Measurements from ENCODE around the gene SPAG9.
"Not testable (repeated sequence)": the region's sequence is repeated elsewhere in the genome, so short reads cannot be mapped to it uniquely, and the experiment has no call there.

The SPAG9 gene

DNA sequence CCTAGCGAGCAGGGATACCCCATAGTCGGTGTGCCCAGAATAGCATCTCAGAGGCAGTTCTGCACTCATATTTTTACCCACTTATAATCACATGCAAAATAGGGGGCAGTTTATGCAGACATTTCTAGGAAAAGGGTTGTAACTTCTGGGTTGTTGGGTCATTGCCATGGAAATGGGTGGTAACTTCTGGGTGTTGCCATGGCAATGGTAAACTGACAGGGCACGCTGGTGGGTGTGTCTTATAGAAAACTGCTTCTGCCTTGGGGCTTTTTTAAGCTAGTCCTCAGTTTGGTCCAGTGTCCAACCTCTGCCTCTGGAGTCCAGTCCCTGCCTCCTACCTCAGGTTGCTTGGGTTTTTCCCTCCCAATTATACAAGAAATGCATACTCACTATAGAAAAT is 7.4 kb upstream of the SPAG9 start:
- no peak for DNase-seq

DNA sequence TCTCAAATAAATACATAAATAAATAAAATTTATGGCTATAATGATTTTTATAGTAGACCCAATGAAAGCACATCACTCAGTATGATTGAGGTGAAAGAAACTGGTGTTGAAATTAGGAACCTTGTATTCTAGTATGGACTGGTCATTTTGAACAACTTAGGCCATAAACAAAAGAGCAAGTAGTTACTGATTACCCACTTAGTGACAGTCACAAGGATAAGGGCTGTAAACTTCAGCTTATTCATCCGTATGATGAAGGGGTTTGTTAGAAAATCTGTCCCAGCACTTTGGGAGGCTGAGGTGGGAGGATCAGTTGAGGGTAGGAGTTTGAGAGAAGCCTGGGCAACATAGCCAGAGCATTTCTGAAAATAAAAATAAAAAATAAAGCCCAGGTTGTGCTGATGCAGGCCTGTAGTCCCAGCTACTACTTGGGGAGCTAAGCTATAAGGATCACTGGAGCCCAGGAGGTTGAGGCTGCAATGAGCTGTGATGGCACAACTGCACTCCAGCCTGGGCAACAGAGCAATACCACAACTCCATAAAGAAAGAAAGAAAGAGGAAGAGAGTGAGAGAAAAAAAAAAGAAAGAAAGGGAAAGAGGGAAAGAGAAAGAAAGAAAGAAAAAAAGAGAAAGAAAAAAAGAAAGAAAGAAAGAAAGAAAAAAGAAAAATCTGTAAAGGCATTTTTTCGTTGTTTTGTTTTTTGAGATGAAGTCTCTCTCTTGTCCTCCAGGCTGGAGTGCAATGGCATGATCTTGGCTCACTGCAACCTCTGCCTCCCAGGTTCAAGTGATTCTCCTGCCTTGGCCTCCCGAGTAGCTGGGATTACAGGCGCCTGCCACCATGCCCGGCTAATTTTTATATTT is 4.2 kb upstream of the SPAG9 start:
- no peak for DNase-seq

DNA sequence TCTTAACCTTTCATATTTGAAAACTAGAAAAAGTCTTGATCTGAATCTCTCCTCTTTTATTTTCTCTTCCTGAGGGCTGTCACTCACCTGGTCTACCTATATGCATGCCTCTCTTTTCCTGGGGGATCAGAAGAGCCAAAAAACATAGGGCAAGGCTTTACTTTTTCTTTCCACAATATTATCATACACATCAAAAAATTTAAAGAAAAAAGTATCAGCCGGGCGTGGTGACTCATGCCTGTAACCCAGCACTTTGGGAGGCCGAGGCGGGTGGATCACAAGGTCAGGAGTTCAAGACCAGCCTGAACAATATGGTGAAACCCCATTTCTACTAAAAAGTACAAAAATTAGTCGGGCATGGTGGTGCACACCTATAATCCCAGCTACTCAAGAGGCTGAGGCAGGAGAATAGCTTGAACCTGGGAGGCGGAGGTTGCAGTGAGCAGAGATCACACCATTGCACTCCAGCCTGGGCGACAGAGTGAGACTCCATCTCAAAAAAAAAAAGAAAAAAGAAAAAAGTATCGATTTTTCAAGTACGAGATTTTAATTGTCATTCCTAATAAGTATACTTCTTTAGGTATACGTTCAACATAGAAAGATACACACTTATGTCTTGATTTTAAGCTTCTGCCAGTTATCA is 1.9 kb upstream of the SPAG9 start:
- DNase-seq = not testable (repeated sequence)

DNA sequence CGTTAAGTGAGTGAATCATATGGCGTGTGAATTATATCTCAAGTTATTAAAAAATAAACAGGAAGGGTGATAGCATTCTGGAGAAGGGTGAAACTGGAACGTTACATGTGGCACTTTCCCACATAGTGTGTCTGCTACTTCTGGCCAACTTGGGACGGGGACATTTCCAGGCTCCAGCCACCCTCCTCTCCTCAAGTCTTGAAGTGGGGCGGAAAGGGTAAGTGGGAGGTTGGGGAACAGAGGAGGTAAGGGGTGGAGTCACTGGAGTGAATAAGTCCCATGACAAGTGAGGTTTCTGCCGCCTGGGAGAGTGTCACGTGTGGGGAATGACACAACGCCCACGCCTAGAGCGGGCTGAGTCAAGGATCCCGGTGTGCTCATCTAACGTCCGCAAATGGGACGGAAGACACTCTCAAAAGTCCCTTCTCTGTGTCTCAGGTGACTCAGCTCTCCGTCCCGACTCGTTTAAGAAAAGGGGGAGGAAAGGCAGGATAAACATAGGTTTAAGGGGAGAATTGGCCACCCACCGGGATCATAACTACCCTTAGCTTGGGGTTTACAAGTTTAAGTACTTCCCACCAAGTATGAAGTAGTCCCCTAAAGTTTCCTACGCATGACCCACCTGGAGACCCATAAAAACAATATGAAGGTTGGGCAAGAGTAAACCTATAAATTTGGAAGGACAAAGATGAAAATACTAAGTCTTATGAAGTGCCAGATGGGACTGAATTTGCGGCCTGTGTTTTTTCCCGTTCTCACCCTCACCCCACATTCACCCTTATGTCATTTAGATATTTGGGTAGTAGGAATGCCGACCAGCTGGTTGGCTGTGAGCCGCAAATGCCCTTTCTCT is 1.2 kb upstream of the SPAG9 start:
- peak; percentile 16 for DNase-seq

DNA sequence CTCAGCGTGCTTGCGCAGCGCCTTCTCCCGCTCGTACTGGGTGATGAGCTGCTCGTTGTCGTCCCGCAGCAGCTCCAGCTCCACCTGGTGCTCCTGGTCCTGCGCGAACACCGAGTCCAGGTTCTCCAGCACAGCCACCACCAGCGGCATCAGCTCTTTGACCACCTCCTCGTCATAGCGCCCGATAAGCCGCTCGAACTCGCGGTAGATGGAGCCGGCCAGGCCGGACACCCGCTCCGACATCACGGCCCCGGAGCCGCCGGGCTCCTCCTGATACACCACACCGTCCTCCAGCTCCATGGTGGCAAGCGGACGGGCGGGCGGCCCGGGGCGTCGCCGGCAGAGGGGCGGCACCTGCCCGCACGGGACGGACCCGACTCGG is 320 bp downstream of the SPAG9 start:
- DNase-seq = peak; percentile 41

DNA sequence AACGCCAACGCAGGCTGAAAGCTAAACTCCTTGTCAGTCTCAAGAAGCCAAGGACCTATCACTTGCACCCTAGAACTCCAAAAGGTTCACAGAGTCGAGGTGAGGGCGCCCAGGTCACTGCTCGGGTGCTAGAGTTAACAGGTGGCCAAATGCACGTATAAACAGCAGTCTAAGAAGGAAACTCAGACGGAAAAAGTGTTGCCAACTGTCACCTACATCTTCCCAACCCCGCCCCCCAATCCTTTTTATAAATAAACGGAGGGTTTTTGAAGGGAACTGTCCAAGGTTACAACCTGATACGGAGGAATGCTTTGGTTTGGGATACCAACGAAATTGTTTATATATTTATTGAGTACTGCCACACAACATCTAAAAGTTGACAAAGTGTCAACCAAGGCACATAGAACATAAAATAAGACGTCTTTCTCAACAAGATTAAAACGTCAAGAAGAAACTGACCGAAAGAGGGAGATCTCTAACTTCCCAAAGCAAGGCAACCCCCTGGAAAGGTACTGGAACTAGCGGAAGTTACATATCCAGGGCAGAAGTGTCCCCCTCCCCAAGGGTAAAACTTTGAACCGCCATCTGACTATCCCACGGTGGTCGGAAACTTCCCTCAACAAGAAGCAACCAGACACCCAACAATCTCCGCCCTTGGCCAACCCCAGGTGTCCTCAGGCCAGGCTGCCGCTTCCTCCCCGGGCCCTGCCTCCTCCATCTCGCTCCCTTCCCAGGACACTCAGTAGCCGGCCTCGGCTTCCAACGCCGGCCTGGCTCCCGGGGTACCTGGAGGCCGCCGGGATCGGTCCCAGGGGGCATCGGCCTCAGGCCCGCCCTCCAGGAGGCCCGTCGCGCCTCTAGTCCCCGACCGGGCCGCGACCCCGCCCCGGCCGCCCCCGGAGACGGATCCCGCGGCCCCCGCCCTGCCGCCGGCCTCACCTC is 982 bp downstream of the SPAG9 start:
- no peak for DNase-seq

DNA sequence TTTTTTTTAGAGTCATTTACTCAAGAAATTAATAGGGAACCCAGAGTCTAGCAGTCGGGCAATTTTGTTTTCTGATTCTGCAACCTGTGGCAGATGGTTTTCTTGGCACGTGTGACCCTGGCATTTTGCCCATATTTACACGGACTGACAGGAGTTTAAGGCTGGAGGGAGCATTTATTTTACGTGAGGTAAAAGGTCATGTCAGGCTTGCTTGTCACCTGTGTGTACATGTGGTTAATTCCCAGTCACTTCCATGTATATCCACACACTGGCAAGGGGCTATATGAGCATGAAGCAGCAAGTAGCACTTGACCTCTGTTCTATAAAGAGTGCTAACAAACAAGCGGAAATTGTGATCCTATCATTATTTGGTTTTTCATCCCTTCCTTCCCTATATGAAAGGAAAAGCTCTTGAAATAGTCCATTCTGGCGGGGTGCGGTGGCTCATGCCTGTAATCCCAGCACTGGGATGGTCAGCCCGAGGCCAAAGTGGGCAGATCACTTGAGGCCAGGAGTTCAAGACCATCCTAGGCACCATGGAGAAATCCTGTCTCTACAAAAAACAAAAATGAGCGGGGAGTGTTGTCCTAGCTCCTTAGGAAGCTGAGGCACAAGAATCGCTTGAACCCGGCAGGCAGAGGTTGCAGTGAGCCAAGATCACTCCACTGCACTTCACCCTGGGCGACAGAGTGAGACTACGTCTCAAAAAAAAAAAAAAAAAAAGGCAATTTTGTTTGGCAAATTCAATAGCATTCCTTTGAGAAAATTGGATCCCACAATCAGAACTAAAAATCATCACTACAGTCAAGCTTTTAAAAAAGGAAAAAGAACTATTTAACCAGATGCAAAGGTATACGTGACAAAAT is 2.1 kb downstream of the SPAG9 start:
- no peak for DNase-seq

DNA sequence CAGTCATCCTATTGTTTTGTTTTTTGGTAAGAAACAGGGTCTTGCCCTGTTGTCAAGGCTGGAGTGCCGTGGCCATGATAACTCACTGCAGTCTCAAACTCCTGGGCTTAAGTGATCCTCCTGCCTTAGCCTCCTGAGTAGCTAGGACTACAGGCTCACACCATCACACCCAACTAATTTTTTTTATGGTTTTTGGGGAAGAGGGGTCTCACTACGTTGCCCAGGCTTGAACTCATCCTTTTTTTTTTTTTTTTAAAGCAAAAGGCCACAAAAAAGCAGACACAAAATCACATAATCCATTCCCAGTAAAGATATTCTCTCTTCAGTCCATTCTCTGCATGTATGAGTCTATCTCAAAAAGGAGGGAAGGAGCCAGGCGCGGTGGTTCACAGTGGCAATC is 5.5 kb downstream of the SPAG9 start:
- DNase-seq = no peak

DNA sequence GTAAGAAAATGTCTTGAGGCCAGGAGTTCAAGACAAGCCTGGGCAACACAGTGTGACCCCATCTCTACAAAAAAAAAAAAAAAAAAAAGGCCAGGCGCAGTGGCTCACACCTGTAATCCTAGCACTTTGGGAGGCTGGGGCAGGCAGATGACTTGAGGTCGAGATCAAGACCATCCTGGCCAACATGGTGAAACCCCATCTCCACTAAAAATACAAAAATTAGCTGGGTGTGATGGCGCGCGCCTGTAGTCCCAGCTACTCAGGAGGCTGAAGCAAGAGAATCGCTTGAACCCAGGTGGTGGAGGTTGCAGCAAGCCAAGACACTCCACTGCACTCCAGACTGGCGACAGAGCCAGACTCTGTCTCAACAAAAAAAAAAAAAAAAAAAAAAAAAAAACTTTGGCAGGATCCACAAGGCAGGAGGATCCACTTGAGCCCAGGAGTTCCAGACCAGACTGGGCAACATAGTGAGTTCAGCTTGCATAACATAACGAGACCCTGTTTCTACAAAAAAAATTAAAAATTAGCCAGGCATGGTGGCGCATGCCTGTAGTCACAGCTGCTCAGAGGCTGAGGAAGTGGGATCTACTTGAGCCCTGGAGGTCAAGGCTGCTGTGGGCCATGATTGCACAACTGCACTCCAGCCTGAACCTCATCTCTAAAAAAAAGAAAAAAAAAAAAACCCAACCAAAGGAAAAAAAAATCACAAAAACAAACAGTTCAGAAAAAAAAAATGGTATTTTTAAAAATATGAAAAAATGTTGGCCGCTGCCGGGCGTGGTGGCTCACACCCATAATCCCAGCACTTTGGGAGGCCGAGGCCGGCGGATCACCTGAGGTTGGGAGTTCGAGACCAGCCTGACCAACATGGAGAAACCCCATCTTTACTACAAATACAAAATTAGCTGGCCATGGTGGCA is 8.1 kb downstream of the SPAG9 start:
- not testable (repeated sequence) for DNase-seq

DNA sequence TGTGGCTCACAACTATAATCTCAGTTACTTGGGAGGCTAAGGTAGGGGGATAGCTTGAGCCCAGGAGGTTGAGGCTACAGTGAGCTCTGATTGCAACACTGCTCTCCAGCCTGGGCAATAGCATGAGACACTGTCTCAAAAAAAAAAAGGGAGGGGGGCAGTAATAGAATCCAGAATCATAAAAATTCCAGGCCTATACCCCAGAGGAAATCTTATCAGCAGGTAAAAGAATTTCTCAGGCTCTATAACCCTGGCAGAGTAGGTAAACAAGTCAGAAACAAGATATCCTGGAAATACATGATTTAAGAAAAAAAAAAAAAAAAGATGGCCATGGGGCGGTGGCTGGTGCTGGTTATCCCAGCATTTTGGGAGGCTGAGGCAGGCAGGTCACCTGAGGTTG is 12.9 kb downstream of the SPAG9 start:
- no peak for DNase-seq

DNA sequence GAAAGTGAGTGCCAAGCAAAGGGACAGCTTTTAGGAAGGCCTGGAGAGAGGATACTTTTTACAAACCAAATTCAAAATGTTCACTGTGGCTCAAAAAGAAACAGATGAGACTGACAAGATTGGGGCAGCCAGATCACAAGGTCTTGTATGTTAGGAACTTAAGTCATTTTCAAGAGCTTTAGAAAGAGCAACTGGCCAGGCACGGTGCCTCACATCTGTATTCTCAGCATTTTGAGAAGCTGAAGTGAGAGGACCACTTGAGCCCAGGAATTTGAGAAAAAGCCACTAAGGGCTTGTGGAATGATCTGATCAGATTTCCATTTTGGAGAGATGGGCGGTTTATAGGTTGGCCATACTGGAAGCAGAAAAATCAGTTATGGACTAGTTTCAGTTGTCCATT is 17.2 kb downstream of the SPAG9 start:
- DNase-seq = no peak

DNA sequence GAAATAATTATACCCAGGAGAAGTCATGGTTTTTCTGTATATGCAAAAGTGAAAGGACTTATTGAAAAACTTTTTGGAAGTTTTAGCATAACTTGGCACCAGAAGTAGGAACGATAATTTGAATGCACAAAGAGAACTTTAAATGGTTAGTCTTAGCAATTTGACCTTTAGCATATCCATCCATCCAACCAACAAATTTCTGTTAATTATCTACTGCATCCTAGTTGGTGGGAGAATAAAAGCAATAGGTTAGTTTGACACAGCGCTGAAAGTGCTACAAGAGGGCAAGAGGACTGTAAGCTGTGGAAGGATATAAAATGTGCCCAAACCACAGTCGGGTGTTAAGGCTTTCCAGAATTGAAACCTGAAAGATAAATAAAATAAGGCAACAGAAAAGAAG is 17.6 kb downstream of the SPAG9 start:
- DNase-seq = no peak

DNA sequence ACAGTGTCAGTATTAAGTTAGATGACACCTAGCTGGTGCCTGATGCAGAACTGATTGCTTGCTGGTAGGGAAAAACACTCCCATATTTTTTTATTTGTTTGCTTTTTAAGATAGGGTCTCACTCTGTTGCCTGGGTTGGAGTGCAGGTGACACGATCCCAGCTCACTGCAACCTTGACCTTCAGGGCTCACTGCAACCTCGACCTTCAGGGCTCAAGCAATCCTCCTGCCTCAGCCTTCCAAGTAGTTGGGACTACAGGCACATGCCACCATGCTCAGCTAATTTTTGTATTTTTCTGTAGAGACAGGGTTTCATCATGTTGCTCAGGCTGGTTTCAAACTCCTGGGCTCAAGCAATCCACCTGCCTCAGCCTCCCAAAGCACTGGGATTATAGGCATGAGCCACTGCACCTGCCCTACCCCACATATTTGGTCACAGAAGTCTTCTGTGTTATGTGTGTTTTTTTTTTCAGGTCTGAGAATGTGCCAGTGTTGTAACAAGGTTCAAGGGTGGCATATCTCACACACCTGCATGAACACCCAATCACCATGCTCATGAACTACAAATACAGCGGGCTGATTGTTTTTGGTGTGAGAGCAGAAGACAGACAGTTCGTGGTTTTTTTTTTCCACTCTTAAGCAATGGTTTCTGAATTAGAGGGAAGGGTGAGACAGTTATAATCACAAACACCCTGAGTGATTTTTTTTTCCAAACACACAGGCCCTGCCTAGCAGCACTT is 22.8 kb downstream of the SPAG9 start:
- DNase-seq = no peak

DNA sequence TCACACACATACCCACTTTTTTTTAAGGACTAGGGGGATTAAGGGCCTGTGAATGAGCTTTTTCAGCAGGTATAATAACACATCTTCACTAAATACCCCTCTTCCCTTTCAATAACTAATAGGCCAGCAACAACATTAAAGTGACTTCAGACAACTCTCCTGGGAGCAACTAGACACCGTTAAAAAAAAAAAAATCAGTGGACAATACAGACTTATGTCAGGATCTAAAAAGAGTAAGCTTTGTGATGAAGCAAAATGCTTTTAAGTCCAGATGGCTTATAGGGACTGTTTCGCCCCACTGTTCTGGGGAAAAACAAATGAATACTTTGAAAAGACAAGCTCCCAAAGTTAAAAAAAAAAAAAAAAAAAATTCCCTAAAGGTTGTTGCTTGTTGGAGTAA is 29.0 kb downstream of the SPAG9 start:
- DNase-seq = no peak

DNA sequence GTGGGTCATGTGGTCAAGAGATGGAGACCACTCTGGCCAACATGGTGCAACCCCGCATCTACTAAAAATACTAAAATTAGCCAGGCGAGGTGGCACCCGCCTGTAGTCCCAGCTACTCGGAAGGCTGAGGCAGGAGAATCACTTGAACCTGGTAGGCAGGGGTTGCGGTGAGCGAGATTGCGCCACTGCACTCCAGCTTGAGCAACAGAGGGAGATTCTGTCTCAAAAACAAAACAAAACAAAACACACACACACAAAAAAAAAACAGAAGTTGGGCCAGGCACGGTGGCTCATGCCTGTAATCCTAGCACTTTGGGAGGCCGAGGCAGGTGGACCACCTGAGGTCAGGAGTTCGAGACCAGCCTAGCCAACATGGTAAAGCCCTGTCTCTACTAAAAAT is 31.8 kb downstream of the SPAG9 start:
- DNase-seq = not testable (repeated sequence)

DNA sequence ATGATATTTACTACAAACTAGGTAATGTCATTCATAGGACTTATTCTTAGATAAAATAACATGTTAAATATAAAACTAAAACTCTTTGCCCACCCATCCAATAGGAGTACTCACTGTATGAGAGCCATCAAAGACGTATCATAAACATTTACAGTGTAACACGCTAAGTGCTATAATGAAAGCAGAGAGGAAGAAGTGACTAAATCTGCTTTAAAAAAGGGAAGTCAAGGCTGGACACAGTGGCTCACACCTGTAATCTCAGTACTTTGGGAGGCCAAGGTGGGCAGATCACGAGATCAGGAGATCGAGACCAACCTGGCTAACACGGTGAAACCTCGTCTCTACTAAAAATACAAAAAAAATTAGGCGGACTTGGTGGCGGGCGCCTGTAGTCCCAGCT is 32.4 kb downstream of the SPAG9 start:
- DNase-seq = no peak

DNA sequence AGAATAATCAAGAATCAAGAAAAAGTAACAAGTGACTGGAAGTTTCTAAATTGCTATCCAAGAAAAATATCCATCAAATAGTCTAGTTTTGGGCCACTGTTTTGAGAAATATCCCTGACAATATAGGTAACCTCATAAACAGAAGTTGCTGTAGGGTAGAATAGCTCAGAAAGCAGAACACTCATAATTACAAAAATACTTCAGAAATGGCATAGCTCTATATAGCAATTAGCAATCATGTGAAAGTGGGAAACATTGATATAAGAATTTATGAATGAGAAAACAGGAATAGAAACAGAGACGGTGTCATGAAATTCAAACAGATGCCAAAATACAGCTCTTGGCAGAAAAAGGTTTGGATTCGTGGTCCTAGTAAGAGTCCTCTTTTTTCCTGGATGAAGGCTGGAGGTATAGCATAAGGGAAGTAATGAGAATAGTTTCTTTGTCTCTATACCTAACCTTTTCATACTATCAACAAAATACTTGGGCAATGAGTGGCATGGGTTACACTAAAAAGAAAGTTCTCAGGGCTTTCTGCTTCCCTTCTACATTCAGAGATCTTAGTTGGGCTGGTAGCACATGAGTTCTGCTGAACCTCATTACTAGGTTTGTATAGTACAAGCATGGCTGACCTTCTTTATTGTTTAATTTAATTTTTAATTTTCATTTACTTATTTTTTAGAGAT is 33.5 kb downstream of the SPAG9 start:
- no peak for DNase-seq

DNA sequence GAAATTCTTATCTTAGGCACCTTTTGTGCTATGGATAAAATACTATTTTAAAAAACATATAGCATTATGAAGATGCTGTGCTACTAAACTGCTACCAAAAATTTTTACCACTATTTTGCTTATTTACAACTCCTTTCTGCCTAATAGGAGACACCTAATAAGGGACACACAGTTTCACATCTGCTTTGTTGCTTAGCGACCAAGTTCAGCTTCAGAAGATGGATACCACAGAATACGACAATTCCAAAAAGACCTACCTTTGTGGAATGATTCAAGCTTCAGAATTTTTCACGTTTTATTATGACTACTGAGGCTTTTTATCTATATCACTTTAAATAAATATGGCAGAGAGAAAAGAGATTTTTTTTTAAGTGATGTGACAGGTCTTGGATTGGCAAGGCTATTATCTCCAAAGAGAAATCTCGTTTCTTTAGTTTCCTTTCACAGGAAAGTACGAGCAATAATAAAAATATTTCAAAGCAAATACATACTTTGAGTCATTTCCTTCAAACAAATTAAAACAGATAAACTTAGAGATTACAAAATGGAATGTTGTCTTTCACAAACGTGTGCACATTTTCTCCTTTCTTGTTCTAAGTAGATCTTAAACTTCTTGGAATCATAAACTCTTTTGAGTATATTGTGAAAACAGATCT is 35.4 kb downstream of the SPAG9 start:
- no peak for DNase-seq

Data from activated gamma-delta T cell (primary cell).